ENCODE results near the gene KRT3. TPM values are rescaled to one million over a fixed set of nuclear protein-coding genes. Genes with fewer than 3 reads are reported as not detected.
"Not testable (repeated sequence)": the region's sequence is repeated elsewhere in the genome, so short reads cannot be mapped to it uniquely, and the experiment has no call there.

The KRT3 gene
- total RNA-seq, 1 experiment from 2014 or later = not detected

DNA sequence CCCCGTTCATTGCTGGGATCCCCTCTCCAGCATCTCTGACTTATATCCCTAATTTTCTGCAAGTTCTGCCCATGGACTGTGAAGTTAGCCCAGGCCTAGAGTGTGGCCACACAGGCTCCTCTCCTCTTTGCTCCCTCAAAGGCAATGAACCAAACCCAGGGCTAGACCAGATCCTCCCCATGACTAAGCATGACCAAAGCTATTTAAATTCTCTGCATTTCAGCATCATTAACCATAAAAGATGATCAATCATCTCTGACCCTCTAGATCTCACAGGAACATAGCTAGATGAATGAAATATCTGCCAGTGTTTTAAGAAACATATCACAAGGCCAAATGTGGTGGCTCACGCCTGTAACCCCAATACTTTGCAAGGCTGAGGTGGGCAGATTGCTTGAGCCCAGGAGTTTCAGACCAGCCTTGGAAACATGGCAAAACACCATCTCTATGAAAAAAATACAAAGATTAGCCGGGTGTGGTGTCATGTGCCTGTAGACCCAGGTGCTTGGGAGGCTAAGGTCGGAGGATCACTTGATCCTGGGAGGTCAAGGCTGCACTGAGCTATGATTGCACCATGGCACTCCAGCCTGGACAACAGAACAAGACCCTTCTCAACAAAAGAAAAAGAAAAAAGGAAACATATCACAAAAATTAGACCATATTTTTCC is 2.2 kb upstream of the KRT3 start:
- peak; percentile 61 for DNase-seq (ENCODE audit: low read depth)

- no peak for DNase-seq (ENCODE audit: low read depth)
These were observed 1.6 kb upstream of the KRT3 start for GRCh38 chr12:52797529-52797894.

DNA sequence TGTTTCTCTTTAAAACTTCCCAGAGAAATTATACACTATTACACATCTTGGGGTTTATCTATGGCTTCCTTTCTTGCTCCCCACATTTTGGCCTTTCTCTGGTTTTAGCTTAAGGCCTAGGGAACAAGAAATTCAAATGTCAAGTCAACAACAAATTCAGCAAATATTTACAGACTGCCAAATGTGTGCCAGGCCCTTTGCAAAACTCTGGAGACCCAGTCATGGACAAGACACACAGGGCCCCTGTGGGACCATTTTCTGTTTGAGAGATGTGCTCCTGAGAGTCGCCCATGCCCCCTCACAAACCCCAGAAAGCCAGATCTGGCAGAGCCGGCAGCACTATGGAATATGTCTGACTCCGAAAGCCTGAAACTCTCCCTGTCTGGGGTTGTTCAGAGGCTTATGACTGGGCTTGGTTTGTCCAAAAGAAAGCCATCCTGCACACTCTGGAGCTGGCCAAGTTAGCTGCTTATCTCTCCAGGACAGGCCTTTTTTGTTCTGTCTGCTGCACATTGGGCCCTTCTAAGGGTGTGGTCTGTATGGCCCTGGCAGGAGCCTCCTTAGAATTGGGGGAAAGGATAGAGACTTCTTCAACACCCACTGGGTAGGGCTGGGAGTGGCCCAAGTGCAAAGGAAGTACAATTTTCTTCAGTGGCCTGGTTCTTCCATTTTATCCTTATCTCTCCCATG is 1.1 kb upstream of the KRT3 start:
- DNase-seq (ENCODE audit: low read depth) = no peak

- DNase-seq (ENCODE audit: low read depth) = no peak
These were observed 495 bp upstream of the KRT3 start for GRCh38 chr12:52796429-52796794.

DNA sequence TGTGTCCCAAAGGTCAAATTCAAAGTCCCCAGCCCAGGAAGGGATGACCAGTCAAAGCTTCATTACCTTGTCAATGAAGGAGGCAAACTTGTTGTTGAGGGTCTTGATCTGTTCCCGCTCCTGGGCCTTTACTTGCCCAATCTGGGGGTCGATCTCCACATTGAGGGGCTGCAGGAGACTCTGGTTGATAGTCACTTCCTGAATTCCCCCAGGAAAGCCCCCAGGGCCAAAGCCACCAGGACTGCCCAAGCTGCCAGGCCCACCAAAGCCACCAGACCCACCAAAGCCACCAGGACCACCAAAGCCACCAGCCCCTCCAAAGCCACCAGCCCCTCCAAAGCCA is 614 bp downstream of the KRT3 start:
- not testable (repeated sequence) for DNase-seq (ENCODE audit: low read depth)

GRCh38 chr12:52794479-52795331 is 1.2 kb downstream of the KRT3 start:
- DNase-seq (ENCODE audit: low read depth) = peak; percentile 79

DNA sequence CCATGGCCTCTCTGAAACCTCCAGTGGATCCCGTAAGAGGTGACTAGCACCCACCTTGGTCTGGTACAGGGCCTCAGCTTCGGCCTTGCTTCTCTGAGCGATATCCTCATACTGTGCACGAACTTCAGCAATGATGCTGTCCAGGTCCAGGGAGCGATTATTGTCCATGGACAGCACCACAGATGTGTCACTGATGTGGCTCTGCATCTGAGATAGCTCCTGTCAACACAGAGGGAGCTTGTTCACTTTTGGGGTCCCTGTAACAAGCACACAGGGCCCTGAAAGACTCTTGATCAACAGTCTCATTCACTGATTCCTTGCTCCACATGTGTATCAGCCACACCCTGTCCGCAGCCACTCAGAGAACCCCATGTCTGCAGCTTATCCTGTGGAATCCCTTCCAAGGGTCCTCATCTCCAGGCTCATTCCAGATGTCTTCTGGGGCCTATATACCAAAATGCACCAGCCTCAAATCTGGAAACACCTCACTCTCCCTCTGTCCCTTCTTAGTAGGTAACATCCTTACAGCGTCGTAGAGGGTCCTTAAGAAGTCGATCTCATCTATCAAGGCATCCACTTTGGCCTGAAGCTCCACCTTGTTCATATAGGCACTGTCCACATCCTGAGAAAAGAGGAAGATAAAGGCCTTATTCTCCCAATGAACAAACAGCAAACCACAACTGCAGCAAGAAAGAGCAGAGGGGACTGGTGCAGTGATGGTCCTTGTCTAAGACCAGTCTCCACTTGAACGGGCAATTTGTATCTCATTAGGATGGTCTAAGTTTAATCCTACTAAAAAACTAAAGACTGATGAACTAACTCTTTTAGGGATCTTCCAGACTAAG is 3.5 kb downstream of the KRT3 start:
- no peak for DNase-seq (ENCODE audit: low read depth)

DNA sequence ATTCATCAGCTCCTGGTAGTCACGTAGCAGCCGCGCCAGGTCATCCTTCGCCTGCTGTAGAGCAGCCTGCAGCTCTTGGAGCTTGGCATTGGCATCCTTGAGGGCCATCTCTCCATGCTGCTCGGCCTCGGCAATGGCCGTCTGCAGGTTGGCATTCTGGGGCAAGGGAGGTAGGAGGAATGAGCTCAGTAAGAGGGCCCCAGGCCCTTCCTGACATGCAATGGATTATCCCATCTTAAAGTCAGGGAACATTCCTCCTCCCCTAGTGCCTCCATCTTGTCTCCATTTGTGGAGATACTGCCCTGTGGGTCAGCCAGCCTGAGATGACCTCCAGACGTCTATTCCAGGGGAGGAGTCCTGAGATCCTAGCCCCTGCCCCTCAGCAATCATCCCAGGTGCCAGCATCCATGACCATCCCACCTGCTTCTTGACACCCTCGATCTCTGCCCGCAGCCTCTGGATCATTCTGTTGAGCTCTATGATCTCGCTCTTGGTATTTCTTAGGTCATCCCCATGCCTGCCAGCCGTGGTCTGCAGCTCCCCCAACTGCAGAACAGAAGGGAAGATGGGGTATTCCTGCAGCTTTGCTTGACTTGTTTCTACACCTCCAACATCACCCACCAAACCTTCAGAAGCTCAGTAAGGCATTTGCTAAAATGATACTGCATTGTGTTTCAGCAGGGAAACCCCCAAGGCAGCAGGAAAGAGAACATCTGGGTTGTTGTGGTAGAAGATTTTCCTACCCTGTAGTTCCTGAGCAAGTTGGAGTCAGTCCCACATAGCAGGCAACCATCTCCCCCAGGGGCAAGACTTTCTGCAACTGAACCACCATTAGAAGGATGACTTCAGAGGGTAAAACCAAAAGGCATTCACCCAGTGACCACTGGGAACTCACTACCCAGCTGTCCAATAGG is 4.4 kb downstream of the KRT3 start:
- no peak for DNase-seq (ENCODE audit: low read depth)

DNA sequence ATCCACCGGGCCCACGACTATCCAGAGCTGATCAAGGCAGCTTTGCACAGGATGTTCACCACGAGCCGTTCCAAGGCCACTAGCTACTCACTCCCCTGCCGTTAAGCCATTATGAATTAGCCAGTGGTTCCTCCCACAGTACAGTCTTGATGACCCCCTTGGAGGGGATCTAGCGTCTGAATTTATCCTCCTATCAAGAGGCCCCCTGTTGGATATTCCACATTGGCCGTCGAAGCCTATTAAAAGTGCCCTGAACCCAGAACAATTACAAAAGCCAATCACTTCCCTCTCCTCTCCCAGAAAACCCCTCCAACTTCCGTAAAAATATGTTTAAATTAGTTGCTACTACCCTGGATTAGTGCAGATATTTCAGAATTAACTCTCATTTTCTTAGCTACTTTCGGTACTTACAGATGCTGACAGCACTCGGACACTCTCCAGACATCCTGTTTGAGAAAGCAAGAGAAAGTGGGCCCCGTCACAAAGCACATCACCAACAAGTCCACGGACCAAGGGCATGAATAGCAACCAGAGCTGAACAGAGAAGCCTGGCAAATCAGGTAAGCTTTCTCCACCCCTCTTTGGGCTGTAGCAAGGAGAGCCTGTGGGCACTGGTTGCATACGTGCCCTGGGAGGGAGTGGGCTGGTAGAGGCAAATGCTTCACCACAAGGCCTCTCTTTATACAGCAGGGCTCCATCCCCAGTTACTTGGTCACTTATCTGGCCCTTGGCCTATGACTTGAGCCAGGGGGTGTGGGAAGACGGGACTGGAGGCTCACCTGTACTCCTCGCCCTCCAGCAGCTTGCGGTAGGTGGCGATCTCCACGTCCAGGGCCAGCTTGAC is 5.3 kb downstream of the KRT3 start:
- DNase-seq (ENCODE audit: low read depth) = no peak

- DNase-seq (ENCODE audit: low read depth) = no peak
These were observed 6.1 kb downstream of the KRT3 start for GRCh38 chr12:52789637-52790426.

DNA sequence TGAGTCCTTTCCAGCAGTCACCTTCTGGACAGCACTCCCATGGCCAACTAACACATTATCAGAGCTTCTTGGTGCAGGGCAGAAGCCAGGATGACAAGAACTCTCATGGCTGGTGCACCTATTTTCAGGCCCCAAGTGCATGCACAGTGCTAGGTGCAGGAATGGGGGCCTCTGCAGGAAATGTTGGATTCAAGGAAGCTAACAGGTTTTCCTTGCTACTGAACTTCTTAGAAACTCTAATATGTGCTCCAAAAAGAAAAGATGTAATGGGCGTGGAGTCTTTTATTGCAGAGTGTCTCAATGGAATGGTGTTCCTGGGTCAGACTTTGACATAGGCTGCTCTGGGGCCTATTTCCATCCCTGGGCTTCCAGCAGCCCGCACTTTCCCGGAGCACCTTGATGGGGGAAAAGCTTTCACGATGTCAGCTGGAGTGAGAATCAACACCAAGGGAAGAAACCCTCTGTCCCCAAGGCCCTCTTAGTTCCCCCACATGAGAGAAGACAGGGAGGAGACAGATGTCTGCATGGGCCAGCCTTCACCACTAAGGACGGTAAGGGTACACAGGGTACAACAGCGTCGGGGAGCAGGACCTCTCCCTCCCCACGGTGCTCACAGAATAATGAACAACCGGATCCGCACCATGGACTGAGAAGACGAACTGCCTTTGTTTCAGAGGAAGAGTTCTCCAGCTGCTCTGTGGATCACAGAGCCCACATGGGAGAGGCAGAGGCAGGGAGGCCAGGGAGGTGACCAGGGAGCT is 6.9 kb downstream of the KRT3 start:
- no peak for DNase-seq (ENCODE audit: low read depth)

- no peak for DNase-seq (ENCODE audit: low read depth)
These were observed 7.6 kb downstream of the KRT3 start for GRCh38 chr12:52788192-52788875.

- DNase-seq (ENCODE audit: low read depth) = no peak
These were observed 8.4 kb downstream of the KRT3 start for GRCh38 chr12:52787324-52788191.

- DNase-seq (ENCODE audit: low read depth) = no peak
These were observed 11.0 kb downstream of the KRT3 start for GRCh38 chr12:52784909-52785308.

DNA sequence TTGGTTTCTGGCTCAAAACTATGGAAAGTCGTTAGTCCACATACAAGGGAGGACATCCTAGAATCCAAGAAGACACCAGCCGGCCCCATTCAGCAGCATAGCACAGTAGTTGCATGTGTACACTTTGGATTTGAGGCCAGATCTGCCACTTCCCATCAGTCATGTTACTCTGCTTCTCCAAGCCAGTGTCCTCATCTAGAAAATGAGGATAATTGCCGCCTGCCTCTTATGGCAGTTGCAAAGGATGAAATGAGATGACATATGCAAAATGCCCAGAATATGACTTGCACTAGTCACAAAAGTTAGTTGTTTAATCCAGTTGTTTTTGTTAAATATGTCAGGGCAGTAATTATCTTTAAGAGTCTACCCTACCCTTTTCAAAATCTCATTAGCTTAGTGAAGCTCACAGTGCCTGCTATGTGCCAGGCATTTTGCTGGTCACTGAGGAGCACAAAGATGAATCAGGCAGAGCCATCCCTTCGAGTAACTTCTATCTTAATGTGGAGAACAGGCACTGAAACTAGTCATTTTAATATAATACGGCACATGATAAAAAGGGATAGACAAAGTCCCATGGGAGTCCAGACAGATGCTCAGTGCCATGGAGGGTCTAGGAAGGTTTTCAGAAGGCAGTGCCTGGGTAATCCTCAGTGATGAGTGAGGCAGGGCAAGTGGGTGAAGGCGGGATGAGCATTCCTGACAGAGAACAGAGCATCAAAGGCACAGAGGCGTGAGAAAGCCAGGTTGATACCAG is 12.2 kb downstream of the KRT3 start:
- DNase-seq (ENCODE audit: low read depth) = no peak

DNA sequence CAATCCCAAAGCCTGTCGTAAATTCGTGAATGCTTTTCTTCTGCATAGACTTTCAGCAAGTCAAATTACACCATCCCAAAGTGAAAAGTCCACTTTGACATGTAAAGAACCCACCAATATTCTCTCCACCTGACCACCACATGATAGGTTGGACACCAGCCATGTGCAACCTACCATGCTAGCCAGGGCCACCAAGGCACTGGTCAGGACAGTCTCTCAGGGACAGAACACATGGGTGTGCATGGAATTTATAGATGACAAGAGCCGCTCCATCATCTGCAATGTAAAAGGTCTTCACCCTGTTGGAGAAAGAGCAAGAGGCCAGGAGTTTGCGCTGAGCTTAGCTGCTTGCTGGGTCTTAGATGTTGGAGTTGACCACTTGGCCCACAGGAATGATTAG is 13.4 kb downstream of the KRT3 start:
- no peak for DNase-seq (ENCODE audit: low read depth)

All from M059J (cell line).